GDM1 (cell line): Measurements from ENCODE around the gene KANSL1L.
"Not testable (repeated sequence)": the region's sequence is repeated elsewhere in the genome, so short reads cannot be mapped to it uniquely, and the experiment has no call there.

Experiments used
- DNase-seq: peaks from one replicate; lab custom pipeline; 2025; lab: John Stamatoyannopoulos, UW

Gene KANSL1L, protein sequence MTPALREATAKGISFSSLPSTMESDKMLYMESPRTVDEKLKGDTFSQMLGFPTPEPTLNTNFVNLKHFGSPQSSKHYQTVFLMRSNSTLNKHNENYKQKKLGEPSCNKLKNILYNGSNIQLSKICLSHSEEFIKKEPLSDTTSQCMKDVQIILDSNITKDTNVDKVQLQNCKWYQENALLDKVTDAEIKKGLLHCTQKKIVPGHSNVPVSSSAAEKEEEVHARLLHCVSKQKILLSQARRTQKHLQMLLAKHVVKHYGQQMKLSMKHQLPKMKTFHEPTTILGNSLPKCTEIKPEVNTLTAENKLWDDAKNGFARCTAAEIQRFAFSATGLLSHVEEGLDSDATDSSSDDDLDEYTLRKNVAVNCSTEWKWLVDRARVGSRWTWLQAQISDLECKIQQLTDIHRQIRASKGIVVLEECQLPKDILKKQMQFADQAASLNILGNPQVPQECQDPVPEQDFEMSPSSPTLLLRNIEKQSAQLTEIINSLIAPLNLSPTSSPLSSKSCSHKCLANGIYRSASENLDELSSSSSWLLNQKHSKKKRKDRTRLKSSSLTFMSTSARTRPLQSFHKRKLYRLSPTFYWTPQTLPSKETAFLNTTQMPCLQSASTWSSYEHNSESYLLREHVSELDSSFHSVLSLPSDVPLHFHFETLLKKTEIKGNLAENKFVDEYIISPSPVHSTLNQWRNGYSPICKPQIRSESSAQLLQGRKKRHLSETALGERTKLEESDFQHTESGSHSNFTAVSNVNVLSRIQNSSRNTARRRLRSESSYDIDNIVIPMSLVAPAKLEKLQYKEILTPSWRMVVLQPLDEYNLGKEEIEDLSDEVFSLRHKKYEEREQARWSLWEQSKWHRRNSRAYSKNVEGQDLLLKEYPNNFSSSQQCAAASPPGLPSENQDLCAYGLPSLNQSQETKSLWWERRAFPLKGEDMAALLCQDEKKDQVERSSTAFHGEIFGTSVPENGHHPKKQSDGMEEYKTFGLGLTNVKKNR

DNA sequence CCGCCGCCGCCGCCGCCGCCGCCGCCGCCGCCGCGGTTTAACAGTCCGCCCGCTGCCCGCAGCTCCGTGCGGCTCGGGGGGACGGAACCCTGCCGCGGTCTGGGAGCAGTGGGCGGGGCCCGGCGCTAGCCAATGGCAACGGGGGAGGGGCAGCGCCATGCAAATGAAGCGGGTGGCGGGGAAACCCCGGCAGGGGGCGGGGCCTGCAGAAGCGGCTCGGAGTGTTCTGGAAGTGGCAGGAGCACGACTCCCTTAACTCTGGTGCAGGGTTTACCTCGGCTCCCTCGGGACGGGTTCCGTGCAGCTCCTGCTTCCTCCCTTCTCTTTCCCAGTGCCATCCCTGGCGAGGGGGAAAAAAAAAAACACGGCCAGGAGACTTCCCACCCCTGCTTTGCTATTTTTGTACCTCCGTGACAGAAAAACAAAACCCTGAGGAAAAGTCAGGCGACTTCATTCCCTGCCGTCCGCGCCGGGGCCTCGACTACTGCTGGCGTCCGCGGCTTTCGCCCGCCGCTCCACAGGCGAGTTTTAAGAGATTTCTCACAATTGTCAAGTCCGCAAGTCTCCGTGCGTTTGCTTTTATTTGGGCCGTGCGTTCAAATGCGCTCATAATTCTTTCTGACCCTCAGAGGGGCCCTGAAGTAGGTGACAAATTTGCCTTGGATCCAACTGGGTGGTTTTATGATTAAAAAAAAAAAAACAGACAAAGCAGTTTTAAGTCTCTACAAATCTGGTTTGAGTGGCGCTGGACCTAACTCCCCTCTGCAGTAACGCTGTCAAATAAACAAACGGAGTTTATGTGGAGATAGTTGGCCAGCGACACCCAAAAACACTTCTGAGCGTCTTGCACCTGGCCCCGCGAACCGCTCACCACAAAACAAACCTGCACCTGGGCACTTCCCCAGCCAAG lies at the start of gene KANSL1L:
Gene KANSL1L, minus strand, starts transcription at position 101 of the 910 bp plus-strand sequence. CDS start 16,827 bp downstream, outside the sequence.
- DNase-seq: peak; percentile 95

DNA sequence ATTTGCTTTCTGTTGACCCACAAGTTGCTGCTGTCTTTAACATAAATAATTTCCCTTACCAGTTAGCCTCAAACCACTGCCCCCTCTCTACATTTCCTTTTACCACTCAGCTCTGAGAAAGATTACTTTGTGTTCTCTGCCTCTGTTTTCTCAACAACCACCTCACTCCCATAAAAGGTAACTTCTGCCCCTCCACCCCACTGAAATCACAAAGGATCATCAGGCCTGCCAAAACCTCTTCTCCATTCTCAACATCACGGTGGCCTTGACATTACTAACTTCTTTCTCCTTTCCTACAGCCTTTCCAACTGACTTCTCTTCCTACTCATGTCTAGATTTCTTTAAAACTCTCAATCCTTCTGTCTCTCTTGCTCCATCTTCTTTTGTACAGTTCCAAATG lies 43.9 kb upstream of the KANSL1L start:
- DNase-seq: no peak

DNA sequence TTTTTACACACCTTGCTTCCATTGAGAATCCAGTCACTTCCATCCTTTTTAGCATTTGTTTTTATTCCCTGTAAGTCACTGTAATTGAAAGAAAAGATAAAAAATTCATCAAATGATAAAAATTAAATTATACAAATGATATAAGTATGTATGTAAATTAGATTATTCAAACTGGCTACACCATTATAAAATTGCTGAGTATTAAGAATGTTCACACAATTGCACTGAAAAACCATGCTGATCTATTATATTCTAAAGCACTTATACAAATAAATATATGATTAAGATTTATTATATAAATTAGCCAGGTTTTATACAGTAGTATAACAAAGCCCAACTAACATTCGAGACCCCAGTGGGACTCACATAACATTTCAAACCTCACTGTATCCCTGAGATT lies 39.0 kb upstream of the KANSL1L start:
- no peak for DNase-seq

DNA sequence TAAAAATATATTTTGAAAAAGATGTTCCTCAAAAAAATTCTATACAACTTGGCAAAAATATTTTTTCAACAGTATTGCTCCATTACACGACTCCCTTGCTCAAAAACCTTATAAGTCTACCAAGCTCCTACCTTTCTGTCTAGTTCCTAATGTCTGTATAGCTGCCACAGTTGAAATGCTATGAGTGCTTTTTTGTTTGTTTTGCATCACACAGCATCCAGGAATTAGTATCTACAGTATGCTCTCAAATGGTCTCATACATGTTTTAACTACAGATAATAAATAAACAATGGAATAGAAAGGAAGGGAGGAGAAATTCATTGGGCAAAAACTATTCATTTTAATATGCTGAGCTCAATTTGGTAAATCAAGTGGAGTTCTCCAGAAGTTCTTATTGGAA lies 36.7 kb upstream of the KANSL1L start:
- DNase-seq: no peak

DNA sequence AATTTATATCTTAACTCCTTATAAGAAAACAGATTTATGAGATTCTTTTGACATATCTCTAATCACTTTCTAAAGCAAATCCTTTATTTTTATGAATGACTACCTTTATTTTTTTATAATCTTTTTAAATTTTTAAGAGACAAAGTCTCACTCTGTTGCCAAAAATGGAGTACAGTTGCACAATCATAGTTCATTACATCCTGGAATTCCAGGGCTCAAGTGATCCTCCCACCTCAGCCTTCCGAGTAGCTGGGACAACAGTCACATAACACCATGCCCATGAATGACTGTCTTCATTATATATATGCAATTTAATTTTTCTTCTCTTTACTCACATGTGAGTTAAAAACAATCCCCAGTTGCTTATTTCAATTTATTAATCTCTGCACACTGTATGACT lies 32.3 kb upstream of the KANSL1L start:
- DNase-seq: no peak

DNA sequence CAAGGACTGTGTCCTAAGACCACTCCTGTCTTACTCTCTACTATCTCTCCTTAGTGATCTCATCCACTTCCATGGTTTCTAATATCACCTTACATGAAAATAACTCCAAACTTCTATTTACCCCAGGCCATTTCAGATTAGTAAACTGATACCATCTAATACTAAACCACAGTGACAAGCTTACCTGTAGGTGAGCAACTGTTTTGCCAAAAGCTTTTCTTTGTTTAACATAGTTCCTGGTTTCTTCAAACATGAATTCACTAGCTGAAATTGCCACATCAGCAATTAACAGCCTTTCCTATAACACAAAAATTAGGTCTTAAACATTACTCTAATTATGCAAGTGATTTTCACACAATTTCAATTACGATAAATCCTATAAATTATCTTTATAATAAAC lies 31.9 kb upstream of the KANSL1L start:
- no peak for DNase-seq

DNA sequence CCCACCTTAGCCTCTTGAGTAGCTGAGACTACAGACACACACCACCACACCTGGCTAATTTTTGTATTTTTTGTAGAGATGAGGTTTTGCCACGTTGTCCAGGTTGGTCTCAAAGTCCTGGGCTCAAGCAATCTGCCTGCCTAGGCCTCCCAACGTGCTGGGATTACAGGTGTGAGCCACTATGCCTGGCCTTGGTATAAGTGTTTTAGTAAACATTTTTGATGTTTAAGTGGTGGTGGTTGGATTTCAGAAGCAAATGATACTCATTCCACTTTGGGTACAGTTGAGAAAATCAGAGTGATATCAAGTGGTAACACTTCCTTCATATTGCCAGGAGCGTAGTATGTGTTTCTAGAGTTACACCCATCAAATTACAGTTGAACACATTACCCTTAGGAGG lies 28.6 kb upstream of the KANSL1L start:
- no peak for DNase-seq

DNA sequence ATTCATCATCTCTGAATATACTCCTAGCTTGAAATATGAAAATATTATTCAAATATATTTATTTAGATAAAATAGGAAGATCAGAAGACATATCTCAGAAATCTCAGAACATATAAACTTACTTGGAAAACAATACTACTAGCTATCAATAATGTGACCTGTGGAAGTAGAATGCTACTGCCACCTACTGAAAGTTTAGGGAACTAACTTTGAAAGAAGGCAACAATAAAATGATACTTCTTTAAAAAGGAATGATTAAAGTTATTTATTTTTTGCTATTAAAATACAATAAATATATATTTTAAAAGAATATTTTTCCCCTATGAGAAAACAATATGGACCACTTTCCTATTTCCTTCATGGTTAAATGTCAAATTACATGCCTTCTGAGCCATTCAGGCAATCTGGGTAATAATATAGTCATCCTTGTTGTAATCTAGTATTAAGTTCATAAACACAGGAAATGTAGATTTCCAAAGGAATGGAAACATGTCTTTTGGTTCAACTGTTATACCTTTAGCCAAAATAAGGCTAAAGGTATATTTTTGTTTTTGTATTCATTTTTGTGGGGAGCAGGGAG lies 28.1 kb upstream of the KANSL1L start:
- DNase-seq: no peak

DNA sequence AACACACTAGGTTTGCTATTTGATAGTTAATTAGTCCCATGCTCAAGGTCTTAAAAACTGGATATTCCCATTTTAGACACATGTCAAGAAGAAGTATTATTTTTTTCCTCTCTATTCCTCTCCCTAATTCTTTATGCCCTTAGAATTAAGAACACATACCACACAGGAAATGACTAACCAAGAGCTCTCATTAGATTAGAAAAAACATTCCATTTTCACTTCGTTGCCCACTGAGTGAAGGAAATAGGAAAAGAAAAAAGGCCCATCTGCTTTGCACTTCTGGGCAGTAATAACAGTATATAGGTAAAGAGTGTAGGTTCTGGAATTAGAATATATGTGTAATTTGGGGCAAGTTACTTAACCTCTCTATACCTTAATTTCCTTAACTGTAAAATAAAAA lies 27.1 kb upstream of the KANSL1L start:
- no peak for DNase-seq

DNA sequence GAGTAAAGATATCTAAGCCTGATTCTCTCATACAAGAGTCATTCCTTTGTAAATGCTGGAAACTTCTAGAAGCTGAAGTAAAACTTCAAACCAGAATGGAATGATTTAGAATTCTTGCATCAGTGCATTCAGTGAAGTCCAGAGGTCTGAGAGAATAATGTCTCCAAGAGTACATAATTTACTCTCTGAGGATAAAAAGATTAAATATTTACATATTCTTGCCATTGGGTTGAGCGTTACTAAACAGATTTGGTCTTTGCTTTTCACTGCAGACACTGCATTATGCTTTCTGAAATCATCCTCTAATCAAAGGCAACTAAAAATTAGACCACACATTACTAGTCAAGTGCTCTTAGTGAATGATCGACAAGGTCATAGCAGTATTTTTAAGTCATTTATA lies 26.5 kb upstream of the KANSL1L start:
- no peak for DNase-seq

DNA sequence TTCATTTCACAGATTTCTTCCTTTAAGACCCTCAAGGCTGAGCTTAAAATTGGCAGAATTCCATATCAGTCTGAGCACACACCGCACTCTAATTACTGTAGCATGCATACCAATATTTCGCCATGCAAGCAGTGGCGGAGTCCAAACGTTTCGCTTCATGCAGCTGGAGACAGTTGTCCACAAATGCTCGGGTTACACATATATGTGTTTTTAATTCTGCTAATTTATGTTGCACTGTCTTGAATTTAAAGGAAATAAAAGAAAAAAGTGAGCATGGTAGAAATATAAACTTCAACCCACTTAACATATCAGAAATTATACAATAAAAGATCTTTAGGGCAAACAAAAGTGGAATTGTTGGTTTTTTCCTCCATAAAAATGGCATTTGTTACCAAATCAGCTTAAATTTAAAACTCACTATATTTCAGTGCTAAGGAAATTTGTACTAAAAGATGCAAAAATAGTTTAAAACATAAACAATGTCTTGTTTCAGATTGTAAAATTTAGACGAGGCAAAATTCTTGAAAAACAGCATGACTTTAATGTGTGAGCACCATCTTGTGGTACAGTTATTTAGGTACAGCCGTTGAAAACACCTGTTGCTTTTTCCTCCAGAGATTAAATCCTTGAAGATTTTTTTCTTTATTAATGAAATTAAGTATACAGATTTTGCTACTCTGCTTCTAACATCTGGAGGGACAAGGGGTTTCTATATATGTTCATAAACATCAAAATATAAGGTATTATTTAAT lies 24.1 kb upstream of the KANSL1L start:
- peak; percentile 3 for DNase-seq

DNA sequence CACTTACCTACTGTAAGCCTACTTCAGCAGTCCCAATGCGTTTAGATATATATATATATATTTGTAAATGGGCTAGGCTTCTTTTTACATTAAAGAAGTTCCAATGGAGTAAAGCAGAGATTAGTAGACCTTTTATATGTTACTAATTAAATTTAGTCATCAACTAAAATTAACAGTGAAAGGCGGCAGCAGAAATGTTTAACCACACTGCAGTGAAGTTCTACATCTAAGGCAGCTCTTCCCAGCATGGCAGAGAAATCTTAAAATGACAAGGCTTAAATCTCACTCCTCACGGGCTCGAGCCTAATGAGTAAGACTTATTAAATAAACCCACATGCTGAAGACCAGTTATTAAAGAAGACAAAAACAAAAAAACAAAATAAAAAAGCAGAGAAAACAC lies 19.1 kb upstream of the KANSL1L start:
- no peak for DNase-seq

DNA sequence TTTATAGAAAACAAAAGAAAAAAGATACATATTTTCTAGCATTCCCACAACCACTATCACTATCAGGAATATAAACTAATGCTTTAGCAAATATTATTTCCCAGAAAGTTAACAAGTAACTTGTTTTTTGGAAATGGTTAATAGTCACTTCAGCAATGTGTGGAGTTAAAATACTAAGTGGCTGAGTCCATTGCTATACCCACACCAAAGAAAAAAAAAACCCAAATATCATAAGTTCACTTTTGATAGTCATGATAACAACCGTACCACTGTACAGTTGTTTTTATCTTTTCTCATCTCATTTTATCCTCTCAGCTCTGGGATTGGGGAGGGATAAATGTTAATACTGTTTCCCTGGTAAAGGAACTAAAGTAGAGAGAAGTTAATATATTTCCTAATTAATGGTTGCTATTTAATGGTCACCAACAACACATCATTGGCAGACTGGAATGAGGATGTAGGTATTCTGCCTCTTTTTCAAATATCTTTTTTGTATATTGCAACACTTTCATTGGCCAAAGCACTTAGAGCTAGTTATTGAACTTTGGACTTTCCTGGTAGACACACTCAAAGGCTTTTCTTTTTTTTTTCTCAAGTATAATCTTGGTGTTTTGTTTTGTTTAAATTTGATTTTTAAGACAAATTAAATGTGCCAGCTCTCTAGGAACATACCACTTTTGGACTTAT lies 18.4 kb upstream of the KANSL1L start:
- DNase-seq: no peak

DNA sequence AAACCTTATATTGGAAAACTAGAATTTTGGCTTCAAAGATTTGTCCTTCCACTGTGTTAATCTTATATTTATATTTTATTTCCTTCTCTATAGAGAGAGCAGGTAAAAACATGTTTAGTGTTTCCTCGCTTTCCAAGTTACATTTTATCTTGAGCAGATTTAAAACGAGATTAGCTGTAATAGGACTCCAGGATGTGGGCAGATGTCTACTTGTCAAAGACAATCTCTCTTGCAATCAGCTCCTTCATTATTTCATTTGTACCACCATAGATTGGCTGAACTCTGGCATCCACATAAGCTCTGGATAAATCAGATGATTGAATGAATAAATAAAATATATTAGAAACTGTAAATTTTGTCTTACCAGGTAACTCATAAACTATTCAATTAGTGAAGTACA lies 17.5 kb upstream of the KANSL1L start:
- no peak for DNase-seq

DNA sequence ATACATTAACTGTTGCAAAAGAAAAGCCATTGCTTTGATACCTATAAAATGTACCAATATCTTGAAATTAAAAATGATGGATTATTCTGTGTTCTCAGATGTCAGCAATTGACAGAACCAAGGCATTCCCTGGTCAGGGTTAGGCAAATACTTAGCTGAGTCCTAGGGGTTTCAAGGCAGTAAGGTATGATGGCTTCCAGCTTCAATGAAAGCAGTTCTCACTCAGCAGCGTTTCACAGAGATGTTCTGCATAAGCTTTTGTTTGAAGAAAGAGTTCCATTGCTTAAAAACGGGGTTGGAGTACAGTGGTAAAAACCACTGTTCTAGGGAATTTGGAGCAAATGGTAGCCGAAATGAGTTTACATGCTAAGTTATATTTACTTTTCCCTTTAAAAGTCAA lies 17.0 kb upstream of the KANSL1L start:
- DNase-seq: no peak

DNA sequence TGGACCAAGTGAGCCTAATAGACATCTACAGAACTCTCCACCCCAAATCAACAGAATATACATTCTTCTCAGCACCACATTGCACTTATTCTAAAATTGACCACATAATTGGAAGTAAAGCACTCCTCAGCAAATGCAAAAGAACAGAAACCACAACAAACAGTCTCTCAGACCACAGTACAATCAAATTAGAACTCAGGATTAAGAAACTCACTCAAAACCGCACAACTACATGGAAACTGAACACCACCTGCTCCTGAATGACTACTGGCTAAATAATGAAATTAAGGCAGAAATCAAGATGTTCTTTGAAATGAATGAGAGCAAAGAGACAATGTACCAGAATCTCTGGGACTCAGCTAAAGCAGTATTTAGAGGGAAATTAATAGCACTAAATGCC lies 12.7 kb upstream of the KANSL1L start:
- not testable (repeated sequence) for DNase-seq

DNA sequence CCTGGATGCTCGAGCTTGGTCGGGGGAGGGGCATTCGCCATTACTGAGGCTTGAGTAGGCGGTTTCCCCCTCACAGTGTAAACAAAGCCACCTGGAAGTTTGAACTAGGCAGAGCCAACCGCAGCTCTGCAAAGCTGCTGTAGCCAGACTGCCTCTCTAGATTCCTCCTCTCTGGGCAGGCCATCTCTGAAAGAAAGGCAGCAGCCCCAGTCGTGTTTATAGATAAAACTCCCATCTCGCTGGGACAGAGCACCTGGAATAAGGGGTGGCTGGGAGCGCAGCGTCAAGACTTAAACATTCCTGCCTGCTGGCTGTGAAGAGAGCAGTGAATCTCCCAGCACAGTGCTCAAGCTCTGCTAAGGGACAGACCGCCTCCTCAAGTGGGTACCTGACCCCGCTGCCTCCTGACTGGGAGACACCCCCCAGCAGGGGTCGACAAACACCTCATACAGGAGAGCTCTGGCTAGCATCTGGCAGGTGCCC lies 10.4 kb upstream of the KANSL1L start:
- DNase-seq: not testable (repeated sequence)

DNA sequence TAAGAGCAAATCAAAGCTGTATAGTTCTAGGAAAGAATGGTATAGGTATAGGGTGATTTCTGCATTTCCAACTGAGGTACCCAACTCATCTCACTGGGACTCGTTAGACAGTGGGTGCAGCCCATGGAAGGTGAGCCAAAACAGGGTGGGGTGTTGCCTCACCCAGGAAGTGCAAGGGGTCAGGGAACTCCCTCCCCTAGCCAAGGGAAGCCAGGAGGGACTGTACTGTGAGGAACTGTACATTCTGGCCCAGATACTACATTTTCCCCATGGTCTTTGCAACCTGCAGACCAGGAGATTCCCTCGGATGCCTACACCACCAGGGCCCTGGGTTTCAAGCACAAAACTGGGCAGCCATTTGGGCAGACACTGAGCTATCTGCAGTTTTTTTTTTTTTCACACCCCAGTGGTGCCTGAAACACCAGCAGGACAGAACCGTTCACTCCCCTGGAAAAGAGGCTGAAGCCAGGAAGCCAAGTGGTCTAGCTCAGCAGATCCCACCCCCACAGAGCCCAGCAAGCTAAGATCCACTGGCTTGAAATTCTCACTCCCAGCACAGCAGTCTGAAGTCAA lies 9.9 kb upstream of the KANSL1L start:
- not testable (repeated sequence) for DNase-seq

DNA sequence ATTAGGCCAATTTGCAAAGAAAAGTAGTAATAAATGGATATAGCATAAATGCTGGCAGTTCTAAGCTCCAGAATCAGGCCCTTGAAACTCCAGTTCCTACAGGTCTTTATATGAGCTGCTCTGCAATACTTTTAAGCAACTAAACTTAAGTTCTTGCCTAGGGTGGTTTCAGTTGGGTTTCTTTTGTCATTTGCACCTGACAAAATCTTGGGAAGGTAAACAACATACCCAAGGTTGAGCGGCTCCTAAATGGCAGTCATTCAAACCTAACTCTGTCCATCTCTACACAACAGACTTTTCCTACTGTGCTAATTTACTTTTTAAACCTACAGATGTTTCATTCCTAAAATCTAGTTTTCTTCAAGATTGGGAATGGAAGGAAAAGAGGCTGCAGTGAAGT lies 9.3 kb upstream of the KANSL1L start:
- no peak for DNase-seq
